ENCODE data around the gene SPA17. TPM values are rescaled to one million over a fixed set of nuclear protein-coding genes. Genes with fewer than 3 reads are reported as not detected.

The SPA17 gene
- total RNA-seq (1 to 10 TPM; 2.3 to 7.1 (median 5.2) TPM), polyA plus RNA-seq (10 to 100 TPM; 12.6 to 23.8 (median 15.6) TPM)

DNA sequence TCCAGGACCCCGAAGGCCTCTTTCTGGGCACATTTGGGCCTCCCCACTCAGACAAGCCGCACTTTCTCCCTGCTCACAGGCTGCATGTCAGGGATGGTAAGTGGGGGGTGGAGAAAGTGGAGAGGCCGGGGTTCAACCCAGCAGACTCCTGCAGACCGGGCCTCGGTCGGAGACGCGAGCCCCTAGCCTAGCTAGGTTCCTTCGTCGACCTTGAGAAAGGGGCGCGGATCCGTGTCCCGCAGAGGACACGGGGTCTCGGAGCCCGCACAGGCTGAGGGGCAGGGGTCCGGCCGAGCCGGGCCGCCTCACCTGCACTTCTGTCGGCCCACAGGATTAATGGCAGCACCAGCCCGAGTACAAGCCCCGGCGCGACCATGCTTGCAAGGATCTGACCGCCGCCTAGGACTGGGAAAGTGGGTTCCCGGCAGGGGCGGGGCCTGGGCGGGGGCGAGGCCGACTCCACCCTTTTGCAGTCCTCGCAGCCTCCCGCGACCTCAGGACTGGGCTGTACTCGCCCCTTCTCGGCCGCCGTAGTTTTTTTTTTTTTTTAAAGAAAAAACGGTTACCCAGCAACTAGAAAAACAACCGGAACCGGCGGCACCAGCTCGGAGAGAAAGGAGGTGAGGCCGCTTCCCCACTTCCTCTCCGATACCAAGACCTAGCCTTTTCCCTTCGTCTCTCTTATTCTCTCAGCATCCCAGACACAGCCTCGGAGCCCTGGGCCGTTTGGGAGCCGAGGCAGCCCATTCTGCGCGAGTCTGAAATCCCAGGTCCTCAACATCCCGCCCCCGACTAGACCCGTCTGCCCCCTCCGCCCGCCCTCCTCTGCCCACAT lies at the start of gene SPA17, which contains the start of gene SIAE:
TSS of gene SPA17 (plus strand) at position 572 of the 835 bp plus-strand sequence. CDS start 1,361 bp downstream, outside the sequence.
TSS of gene SIAE (minus strand) at position 407 of the 835 bp plus-strand sequence. CDS start at position 376, 31 bp downstream.
- H3K27me3 ChIP-seq: no peaks in the 10 kb centered on the region
- 1% methylated on average over 58 of the region's 58 CpGs for WGBS, 2 donors
- peak; percentile 58 to 84 (median 80) for TF ChIP-seq POLR2AphosphoS5 (IDR thresholded peaks at IDR 0.05)
- peak in 3 of 4 donors; percentile 26 to 56 (median 52) for TF ChIP-seq EP300 (IDR thresholded peaks at IDR 0.05)
- TF ChIP-seq, protein P1, sequence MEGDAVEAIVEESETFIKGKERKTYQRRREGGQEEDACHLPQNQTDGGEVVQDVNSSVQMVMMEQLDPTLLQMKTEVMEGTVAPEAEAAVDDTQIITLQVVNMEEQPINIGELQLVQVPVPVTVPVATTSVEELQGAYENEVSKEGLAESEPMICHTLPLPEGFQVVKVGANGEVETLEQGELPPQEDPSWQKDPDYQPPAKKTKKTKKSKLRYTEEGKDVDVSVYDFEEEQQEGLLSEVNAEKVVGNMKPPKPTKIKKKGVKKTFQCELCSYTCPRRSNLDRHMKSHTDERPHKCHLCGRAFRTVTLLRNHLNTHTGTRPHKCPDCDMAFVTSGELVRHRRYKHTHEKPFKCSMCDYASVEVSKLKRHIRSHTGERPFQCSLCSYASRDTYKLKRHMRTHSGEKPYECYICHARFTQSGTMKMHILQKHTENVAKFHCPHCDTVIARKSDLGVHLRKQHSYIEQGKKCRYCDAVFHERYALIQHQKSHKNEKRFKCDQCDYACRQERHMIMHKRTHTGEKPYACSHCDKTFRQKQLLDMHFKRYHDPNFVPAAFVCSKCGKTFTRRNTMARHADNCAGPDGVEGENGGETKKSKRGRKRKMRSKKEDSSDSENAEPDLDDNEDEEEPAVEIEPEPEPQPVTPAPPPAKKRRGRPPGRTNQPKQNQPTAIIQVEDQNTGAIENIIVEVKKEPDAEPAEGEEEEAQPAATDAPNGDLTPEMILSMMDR (IDR thresholded peaks at IDR 0.05): no peak
- TF ChIP-seq POLR2A (IDR thresholded peaks at IDR 0.05): peak in 1 of 2 donors; percentile 57
- peak within 1 kb of the TSS; percentile 60 to 82 (median 72) for H3K4me3 ChIP-seq
- intact Hi-C loops (cut with DNase I): loop anchor here (2.0 to 10.0 kb wide), 3 partner anchors 51 to 201 kb away; partner anchors contain the start of genes NRGN and TBRG1
- no peaks in the 10 kb centered on the region for H3K36me3 ChIP-seq
- peak; percentile 97 for DNase-seq
- peak within 1 kb of the TSS; percentile 79 to 87 (median 86) for H3K27ac ChIP-seq
- no peaks in the 10 kb centered on the region for H3K9me3 ChIP-seq
- H3K4me1 ChIP-seq: peaks cover 0 to 17% (median 12%) of the 10 kb centered on the region in 4 donors

DNA sequence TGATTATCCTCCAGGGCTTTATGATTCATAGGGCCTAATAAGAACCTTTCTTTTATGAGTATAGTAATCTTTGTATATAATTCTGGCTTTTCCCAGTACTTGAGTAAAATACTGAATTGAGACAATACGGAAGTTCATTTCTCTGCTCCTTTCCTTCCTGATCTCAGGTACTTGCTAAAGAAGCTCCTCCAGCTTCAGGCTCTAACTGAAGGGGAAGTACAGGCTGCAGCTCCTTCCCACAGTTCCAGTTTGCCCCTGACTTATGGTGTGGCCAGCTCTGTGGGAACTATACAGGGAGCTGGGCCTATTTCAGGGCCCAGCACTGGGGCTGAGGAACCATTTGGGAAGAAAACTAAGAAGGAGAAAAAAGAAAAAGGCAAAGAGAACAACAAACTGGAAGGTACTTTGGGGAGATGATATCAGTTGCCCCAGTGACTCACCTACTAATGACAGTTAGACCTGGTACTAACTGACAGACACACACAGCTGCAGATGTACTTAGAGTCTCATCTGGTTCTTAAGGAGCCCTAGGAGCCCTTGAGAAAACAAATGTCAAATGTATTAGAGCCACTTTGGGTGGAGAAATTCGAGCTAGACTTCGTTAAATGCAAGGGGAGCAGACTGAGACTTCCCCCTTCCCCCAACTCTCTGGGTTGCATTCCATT lies 48.1 kb upstream of the SPA17 start:
- 87 to 93% methylated on average over 3 of the region's 3 CpGs for WGBS, 2 donors
- TF ChIP-seq POLR2AphosphoS5 (IDR thresholded peaks at IDR 0.05) (no peak), POLR2A (IDR thresholded peaks at IDR 0.05) (no peak), EP300 (IDR thresholded peaks at IDR 0.05) (no peak)
- TF ChIP-seq, protein P1 (IDR thresholded peaks at IDR 0.05): no peak

DNA sequence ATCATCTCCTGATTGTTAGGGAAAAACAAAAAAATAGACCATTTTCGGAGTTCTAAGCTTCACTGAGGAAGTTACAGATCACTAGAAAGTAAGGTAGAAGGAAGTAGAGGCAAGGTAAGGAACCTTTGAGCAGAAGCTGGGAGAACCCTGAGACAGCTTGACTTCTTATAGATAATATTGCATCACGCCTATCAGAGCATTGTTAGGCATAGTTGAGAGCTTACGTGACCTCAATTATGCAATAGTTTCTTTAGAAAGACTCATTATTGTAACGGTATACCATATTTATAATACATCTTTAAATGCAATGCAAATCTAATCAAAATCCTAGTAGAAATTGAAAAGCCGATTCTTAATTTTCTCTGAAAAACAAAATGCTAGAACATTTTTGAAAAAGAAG lies 46.2 kb upstream of the SPA17 start:
- H3K27me3 ChIP-seq: no peaks in the 10 kb centered on the region
- peaks cover 17 to 70% (median 40%) of the 10 kb centered on the region in 4 donors for H3K36me3 ChIP-seq
- WGBS, 2 donors: 90 to 95% methylated on average over 5 of the region's 5 CpGs
- no peak overlapping the region for H3K27ac ChIP-seq
- no peak for TF ChIP-seq EP300 (IDR thresholded peaks at IDR 0.05)
- TF ChIP-seq, protein P1 (IDR thresholded peaks at IDR 0.05): no peak
- TF ChIP-seq POLR2A (IDR thresholded peaks at IDR 0.05): no peak
- no peak for TF ChIP-seq POLR2AphosphoS5 (IDR thresholded peaks at IDR 0.05)
- no peaks in the 10 kb centered on the region for H3K9me3 ChIP-seq
- intact Hi-C loops (cut with DNase I): no loop called here
- no peak overlapping the region for H3K4me3 ChIP-seq
- no peak for DNase-seq
- H3K4me1 ChIP-seq: peaks cover 0 to 26% (median 16%) of the 10 kb centered on the region in 4 donors

More for the DNA sequence above, 48.1 kb upstream of the SPA17 start:
- intact Hi-C loops (cut with DNase I): no loop called here
- Histone ChIP-seq H3K36me3 (peaks cover 9 to 51% (median 21%) of the 10 kb centered on the region in 4 donors), H3K27ac (no peak overlapping the region), H3K27me3 (no peaks in the 10 kb centered on the region), H3K9me3 (no peaks in the 10 kb centered on the region), H3K4me3 (no peak overlapping the region), H3K4me1 (peaks cover 0 to 32% (median 19%) of the 10 kb centered on the region in 4 donors)
- DNase-seq: no peak

DNA sequence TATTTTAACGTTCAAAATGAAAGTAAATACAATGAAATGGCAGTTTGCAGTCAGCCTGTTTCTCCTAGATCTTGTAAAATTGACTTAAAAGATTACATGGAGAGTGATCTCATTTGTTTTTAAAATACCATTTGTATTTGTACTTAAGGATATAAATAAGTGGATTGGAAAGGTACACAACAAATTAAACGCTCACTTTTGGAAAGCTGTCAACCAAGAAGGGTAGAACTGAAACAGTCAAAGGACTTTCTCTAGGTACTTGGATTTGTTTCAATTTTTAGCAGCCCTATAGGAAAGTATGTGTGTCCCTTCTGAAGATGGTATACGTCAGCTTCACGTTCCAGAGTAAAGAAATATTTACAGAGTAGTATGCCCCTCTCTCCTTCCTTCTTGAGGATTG lies 43.7 kb upstream of the SPA17 start:
- H3K27me3 ChIP-seq: no peaks in the 10 kb centered on the region
- H3K4me1 ChIP-seq: peaks cover 0 to 10% (median under 1%) of the 10 kb centered on the region in 4 donors
- no peak overlapping the region for H3K4me3 ChIP-seq
- 74 to 85% methylated on average over 4 of the region's 4 CpGs for WGBS, 2 donors
- DNase-seq: no peak
- peaks cover 19 to 93% (median 49%) of the 10 kb centered on the region in 4 donors for H3K36me3 ChIP-seq
- H3K9me3 ChIP-seq: no peaks in the 10 kb centered on the region
- intact Hi-C loops (cut with DNase I): no loop called here
- TF ChIP-seq POLR2A (IDR thresholded peaks at IDR 0.05) (no peak), POLR2AphosphoS5 (IDR thresholded peaks at IDR 0.05) (no peak)
- TF ChIP-seq, protein P1 (IDR thresholded peaks at IDR 0.05): no peak
- H3K27ac ChIP-seq: no peak overlapping the region

All from sigmoid colon (tissue), 7 donors.